Suprapubic skin (tissue), 3 donors: ENCODE measurements around the gene BFSP1.

Experiments
- CTCF ChIP-seq, 2 donors: fragments of 200-600 bp in 1 of 2; fragments of 450-650 bp in 1 of 2; sonication (generic) in 1 of 2; IDR thresholded peaks; one replicate each; pipeline ENCODE4 v1.5.1; 2016 to 2019; ENCODE audit warnings: antibody characterized with exemption in 2 of 2, mild to moderate bottlenecking in 1 of 2, moderate library complexity in 1 of 2
- POLR2AphosphoS5 ChIP-seq, 3 donors: sonication (generic); formaldehyde crosslinking; IDR thresholded peaks; one replicate each; pipeline ENCODE4 v1.6.1; 2017; ENCODE audit warnings: antibody characterized with exemption in 3 of 3

GRCh38 chr20:17579369-17580039, 48.3 kb upstream of the BFSP1 start:
- TF ChIP-seq CTCF (IDR thresholded peaks at IDR 0.05) = no peak
- TF ChIP-seq POLR2AphosphoS5 (IDR thresholded peaks at IDR 0.05) = no peak
